Measurements from ENCODE around the gene CBLIF.
A peak's percentile ranks its signal among the peaks of the same experiment; 100 is the strongest.
"Not testable (repeated sequence)": the region's sequence is repeated elsewhere in the genome, so short reads cannot be mapped to it uniquely, and the experiment has no call there.

The CBLIF gene

GRCh38 chr11:59847626-59848025, 2.3 kb upstream of the CBLIF start:
- DNase-seq (ENCODE audit: low read depth) = no peak

- no peak for DNase-seq (ENCODE audit: low read depth)
Observed at GRCh38 chr11:59846556-59846955, 1.3 kb upstream of the CBLIF start.

- no peak for DNase-seq (ENCODE audit: low read depth)
Observed at GRCh38 chr11:59842316-59842715, 3.0 kb downstream of the CBLIF start.

DNA sequence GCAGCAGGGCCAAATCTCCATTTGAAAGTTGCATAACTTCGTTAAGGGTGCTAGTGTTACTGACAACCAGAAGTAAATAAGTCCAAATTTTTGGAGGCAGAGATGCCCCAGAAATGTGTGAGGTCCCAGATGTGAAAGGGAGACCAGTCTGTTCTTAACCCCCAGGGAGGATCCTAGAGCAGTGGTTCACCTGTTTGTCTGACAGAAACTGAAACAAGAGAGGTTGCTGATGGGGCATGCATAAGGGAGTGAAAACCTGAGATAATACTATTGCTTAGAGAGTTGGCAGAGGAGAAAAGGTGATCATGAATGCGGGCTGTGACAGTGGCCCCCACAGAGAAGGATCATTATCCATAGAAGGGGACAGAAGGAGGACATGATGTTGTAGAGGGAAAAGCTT, 3.8 kb downstream of the CBLIF start:
- no peak for DNase-seq (ENCODE audit: low read depth)

- no peak for DNase-seq (ENCODE audit: low read depth)
Observed at GRCh38 chr11:59839615-59840014, 5.7 kb downstream of the CBLIF start.

- no peak for DNase-seq (ENCODE audit: low read depth)
Observed at GRCh38 chr11:59833602-59834001, 11.7 kb downstream of the CBLIF start.

- DNase-seq (ENCODE audit: low read depth) = no peak
Observed at GRCh38 chr11:59829358-59829757, 15.9 kb downstream of the CBLIF start.

DNA sequence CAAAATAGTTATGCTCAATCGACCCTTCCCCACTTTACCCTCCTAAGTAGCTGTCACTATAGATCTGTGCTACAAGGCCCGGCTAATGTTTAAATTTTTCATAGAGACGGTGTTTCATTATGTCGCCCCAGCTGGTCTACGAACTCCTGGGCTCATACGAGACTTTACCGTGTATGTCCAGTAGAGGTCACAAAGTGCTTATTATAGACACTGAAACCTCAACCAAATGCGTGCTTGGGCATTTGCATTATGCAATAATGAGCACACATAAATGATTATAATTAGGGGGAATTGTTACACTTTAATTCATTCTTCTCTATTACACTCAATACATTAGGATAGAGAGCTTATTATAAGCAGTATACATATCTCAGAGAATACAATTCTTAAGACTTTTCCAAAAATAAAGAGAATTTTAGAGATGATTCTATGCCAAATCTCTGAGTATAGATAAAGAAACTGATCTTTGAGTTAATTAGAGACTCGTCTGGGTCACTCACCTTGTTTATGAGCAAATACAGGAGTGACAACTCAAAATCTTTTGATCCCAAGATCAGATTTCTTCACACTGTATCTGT, 22.2 kb downstream of the CBLIF start:
- no peak for DNase-seq (ENCODE audit: low read depth)

DNA sequence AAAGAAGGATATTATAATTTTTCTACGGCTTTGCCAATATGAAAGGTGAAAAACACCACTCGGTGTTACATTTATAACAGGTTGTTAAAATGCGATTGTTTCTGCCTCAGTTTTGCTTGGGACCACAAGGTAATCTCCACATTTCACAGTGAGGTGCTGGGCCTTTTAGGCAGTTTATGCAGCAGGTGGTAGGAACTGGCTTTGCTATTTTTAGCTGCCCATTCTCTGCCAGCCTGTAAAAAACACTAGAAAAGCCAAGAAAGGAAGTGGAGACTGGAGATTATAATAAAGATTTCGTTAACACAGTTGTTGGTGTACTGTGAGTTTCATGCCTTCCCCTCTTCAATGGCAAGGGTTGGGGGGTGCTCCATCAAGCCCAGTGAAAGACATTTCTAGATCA, 26.7 kb downstream of the CBLIF start:
- DNase-seq (ENCODE audit: low read depth) = no peak

GRCh38 chr11:59816434-59816833, 28.9 kb downstream of the CBLIF start:
- DNase-seq (ENCODE audit: low read depth) = not testable (repeated sequence)

- no peak for DNase-seq (ENCODE audit: low read depth)
Observed at GRCh38 chr11:59815754-59816153, 29.5 kb downstream of the CBLIF start.

- DNase-seq (ENCODE audit: low read depth) = no peak
Observed at GRCh38 chr11:59814021-59814420, 31.3 kb downstream of the CBLIF start.

GRCh38 chr11:59813364-59813763, 31.9 kb downstream of the CBLIF start:
- DNase-seq (ENCODE audit: low read depth) = no peak

- no peak for DNase-seq (ENCODE audit: low read depth)
Observed at GRCh38 chr11:59812220-59812619, 33.1 kb downstream of the CBLIF start.

DNA sequence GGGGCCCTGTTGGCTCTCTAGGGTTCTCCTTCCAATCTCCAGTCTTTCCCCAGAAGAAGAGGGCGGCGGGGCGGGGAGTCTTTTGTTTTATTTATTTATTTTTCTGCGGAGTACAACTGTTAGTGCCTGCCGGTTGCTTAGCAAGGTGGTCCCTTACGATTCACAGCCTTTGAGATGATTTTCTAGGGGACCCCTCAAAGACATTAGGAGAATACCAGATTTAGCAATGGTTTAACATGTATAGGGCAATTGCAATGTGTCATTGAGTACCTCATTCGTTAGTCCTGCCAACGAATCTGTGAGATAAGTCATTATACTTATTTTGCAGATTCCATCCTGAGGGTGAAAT, 34.4 kb downstream of the CBLIF start:
- no peak for DNase-seq (ENCODE audit: low read depth)

- DNase-seq (ENCODE audit: low read depth) = peak; percentile 82
Observed at GRCh38 chr11:59810189-59810910, 34.9 kb downstream of the CBLIF start, which contains the start of gene MRPL16. Gene MRPL16, minus strand, starts transcription at chr11:59810778. Its CDS starts 120 bp downstream, at chr11:59810658.

DNA sequence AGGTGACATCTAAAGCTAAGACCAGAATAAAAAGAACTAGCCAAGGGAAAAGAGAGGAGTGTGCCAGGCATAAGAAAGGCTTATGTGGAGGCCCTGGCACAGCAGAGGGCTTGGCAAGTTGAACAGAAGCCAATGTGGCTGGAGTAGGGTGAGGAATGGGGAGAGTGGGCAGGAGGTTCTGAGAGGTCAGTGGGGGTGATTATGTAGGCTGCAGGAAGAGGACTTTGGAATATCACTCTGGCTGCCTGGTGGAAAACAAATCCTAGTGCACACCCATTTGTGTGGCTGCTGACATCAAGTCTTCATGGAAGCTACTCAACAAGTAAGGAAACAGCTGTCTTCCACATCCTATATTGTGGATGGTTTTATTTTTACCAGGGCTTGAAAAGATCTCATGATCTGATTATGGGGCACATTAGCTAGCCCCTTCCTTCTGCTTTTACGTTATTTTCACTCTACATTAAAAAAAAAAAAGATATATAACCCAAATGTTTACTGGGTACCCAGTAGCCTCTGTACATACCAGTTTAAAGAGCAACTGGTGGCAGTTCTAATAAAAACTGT, 38.2 kb downstream of the CBLIF start:
- DNase-seq (ENCODE audit: low read depth) = no peak

GRCh38 chr11:59804061-59804460, 41.2 kb downstream of the CBLIF start:
- DNase-seq (ENCODE audit: low read depth) = no peak

DNA sequence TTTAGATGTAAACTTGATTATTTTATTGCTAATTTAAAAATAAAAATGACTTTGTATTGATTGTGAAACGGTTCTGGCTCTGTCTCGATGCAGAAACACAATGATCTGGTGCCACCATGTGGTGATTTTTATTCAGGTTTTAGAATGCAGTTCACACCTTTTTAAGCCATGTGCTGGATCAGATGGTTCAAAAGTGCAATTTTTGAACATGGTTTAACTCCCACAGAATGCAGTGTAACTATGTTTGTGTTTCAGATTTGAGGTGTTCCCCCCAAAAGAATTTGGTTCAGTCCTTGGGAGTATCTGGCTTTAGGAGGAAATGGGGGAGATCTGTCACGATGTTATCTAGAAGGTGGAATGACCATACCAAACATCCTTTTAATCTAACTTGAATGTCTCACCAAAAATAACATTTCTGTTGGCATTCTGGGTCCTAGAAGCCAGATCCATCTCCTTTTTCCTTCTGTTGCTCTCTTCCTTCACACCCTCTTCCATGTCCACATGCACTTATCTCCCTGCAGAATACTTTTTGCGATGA, 42.6 kb downstream of the CBLIF start:
- DNase-seq (ENCODE audit: low read depth) = no peak

GRCh38 chr11:59801981-59802638, 43.2 kb downstream of the CBLIF start:
- no peak for DNase-seq (ENCODE audit: low read depth)

- no peak for DNase-seq (ENCODE audit: low read depth)
Observed at GRCh38 chr11:59801160-59801706, 44.1 kb downstream of the CBLIF start.

DNA sequence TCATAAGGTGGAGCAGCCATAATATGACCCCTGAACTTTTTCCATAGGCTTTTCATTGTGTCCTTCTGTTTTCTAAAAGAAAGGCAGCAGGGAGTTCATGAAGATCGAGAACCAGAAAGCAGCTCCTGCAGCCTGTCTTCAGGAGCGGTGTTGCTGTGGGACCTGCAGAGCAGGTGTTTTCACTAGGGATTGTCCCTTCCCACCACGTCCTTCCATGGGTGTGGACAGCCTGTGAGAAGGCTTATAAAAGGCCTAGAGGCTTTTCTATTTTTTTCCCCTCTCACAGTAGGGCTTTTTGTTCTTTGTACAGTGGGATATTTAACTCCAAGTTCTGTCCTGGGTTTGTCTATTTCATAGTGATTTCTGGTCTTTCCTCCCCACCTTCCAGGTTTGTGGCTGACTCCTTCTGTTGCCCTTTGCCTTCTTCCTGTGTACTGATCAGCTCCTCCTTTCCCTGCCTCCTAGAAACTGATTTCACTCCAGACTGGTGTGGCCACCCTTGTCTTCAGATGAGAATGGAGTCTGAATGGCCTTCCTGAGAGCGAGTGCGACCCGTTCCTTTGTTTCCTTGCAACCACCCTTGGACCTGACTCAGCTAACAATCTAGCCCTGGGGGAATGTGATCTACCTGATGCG, 44.8 kb downstream of the CBLIF start:
- no peak for DNase-seq (ENCODE audit: low read depth)
